ENCODE data around the gene CTNNBL1.

Gene CTNNBL1

GRCh38 chr20:37789408-37789807 is 95.6 kb downstream of the CTNNBL1 start:
- Histone ChIP-seq H3K27me3 (ENCODE audit: control insufficient read depth, insufficient read depth, low read length) (no peaks in the 10 kb centered on the region), H3K4me3 (ENCODE audit: low read depth, low read length) (no peak overlapping the region), H3K4me1 (no peaks in the 10 kb centered on the region), H3K9ac (no peak overlapping the region), H3K27ac (no peak overlapping the region), H3K9me3 (ENCODE audit: control insufficient read depth, low read length) (no peaks in the 10 kb centered on the region), H3K36me3 (ENCODE audit: control insufficient read depth, insufficient read depth, low read length) (no peaks in the 10 kb centered on the region), H2AFZ (no peak overlapping the region), H3K79me2 (no peaks in the 10 kb centered on the region), H3K4me2 (ENCODE audit: low read length) (no peak overlapping the region)
- TF ChIP-seq CTCF (IDR thresholded peaks at IDR 0.05), result no peak

- H3K9ac ChIP-seq, result no peak overlapping the region
These were observed 97.1 kb downstream of the CTNNBL1 start for GRCh38 chr20:37790900-37791299.

GRCh38 chr20:37796121-37796520 is 102.3 kb downstream of the CTNNBL1 start:
- TF ChIP-seq CTCF (IDR thresholded peaks at IDR 0.05), result no peak
- Histone ChIP-seq H3K4me1 (no peaks in the 10 kb centered on the region), H3K9ac (no peak overlapping the region), H3K79me2 (peaks cover 8% of the 10 kb centered on the region), H3K9me3 (ENCODE audit: control insufficient read depth, low read length) (no peaks in the 10 kb centered on the region), H3K4me2 (ENCODE audit: low read length) (no peak overlapping the region), H2AFZ (no peak overlapping the region), H3K27ac (no peak overlapping the region), H3K27me3 (ENCODE audit: control insufficient read depth, insufficient read depth, low read length) (no peaks in the 10 kb centered on the region), H3K36me3 (ENCODE audit: control insufficient read depth, insufficient read depth, low read length) (no peaks in the 10 kb centered on the region), H3K4me3 (ENCODE audit: low read depth, low read length) (no peak overlapping the region)

More at GRCh38 chr20:37790900-37791299, 97.1 kb downstream of the CTNNBL1 start:
- Histone ChIP-seq H3K79me2 (no peaks in the 10 kb centered on the region), H3K4me1 (no peaks in the 10 kb centered on the region), H3K27me3 (ENCODE audit: control insufficient read depth, insufficient read depth, low read length) (no peaks in the 10 kb centered on the region), H3K9me3 (ENCODE audit: control insufficient read depth, low read length) (no peaks in the 10 kb centered on the region), H3K36me3 (ENCODE audit: control insufficient read depth, insufficient read depth, low read length) (no peaks in the 10 kb centered on the region), H2AFZ (no peak overlapping the region), H3K4me3 (ENCODE audit: low read depth, low read length) (no peak overlapping the region), H3K4me2 (ENCODE audit: low read length) (no peak overlapping the region), H3K27ac (no peak overlapping the region)
- TF ChIP-seq CTCF (IDR thresholded peaks at IDR 0.05), result no peak

GRCh38 chr20:37796733-37797132 is 102.9 kb downstream of the CTNNBL1 start:
- no peaks in the 10 kb centered on the region for H3K36me3 ChIP-seq (ENCODE audit: control insufficient read depth, insufficient read depth, low read length)
- TF ChIP-seq CTCF (IDR thresholded peaks at IDR 0.05), result no peak
- no peak overlapping the region for H2AFZ ChIP-seq
- no peaks in the 10 kb centered on the region for H3K9me3 ChIP-seq (ENCODE audit: control insufficient read depth, low read length)
- H3K4me3 ChIP-seq (ENCODE audit: low read depth, low read length), result no peak overlapping the region
- no peak overlapping the region for H3K4me2 ChIP-seq (ENCODE audit: low read length)
- no peaks in the 10 kb centered on the region for H3K4me1 ChIP-seq
- H3K27me3 ChIP-seq (ENCODE audit: control insufficient read depth, insufficient read depth, low read length), result no peaks in the 10 kb centered on the region
- peaks cover 8% of the 10 kb centered on the region for H3K79me2 ChIP-seq
- no peak overlapping the region for H3K9ac ChIP-seq
- H3K27ac ChIP-seq, result no peak overlapping the region

- no peak overlapping the region for H3K4me2 ChIP-seq (ENCODE audit: low read length)
- H3K4me3 ChIP-seq (ENCODE audit: low read depth, low read length), result no peak overlapping the region
- no peak overlapping the region for H3K27ac ChIP-seq
- H3K9me3 ChIP-seq (ENCODE audit: control insufficient read depth, low read length), result no peaks in the 10 kb centered on the region
- H3K36me3 ChIP-seq (ENCODE audit: control insufficient read depth, insufficient read depth, low read length), result no peaks in the 10 kb centered on the region
- no peak for TF ChIP-seq CTCF (IDR thresholded peaks at IDR 0.05)
- H3K79me2 ChIP-seq, result peaks cover 8% of the 10 kb centered on the region
- H3K9ac ChIP-seq, result no peak overlapping the region
- no peaks in the 10 kb centered on the region for H3K4me1 ChIP-seq
- H3K27me3 ChIP-seq (ENCODE audit: control insufficient read depth, insufficient read depth, low read length), result no peaks in the 10 kb centered on the region
- no peak overlapping the region for H2AFZ ChIP-seq
These were observed 103.9 kb downstream of the CTNNBL1 start for GRCh38 chr20:37797669-37798175.
